T-helper 2 cell treated with Interferon-gamma antibody and Interleukin-4, amounts not matched to agents 5 μg/mL and 100 μg/mL, for 36 hours (primary cell): ENCODE results near the gene IL12RB2.
A peak's percentile ranks its signal among the peaks of the same experiment; 100 is the strongest.
"Not testable (repeated sequence)": the region's sequence is repeated elsewhere in the genome, so short reads cannot be mapped to it uniquely, and the experiment has no call there.

Source experiments
- DNase-seq: peaks from one replicate; pipeline ENCODE4 v3.0.0; 2021; ENCODE audit warnings: low spot score
- H3K27ac Mint-ChIP-seq: one replicate; pipeline ENCODE4 v1.8.0; 2021; ENCODE audit warnings: mild to moderate bottlenecking, mixed read lengths
- H3K27me3 Mint-ChIP-seq: one replicate; pipeline ENCODE4 v1.8.0; 2021; ENCODE audit warnings: low read depth, mixed read lengths
- H3K36me3 Mint-ChIP-seq: one replicate; pipeline ENCODE4 v1.8.0; 2021; ENCODE audit warnings: low read depth, mixed read lengths
- H3K4me1 Mint-ChIP-seq: one replicate; pipeline ENCODE4 v1.8.0; 2021; ENCODE audit warnings: low read depth, mixed read lengths
- H3K4me3 Mint-ChIP-seq: one replicate; pipeline ENCODE4 v1.8.0; 2022; ENCODE audit warnings: mild to moderate bottlenecking, moderate library complexity, mixed read lengths
- H3K9me3 Mint-ChIP-seq: one replicate; pipeline ENCODE4 v1.8.0; 2021; ENCODE audit warnings: mixed read lengths

The IL12RB2 gene

GRCh38 chr1:67377253-67377652 is 69.6 kb downstream of the IL12RB2 start:
- no peaks in the 10 kb centered on the region for H3K27me3 Mint-ChIP-seq
- no peak overlapping the region for H3K4me3 Mint-ChIP-seq
- peaks cover 11% of the 10 kb centered on the region for H3K4me1 Mint-ChIP-seq
- peak overlapping the region; percentile 5 for H3K27ac Mint-ChIP-seq
- H3K36me3 Mint-ChIP-seq: peaks cover 53% of the 10 kb centered on the region
- no peak for DNase-seq
- H3K9me3 Mint-ChIP-seq: peaks cover 11% of the 10 kb centered on the region

- H3K4me1 Mint-ChIP-seq: peaks cover 9% of the 10 kb centered on the region
- peaks cover 71% of the 10 kb centered on the region for H3K36me3 Mint-ChIP-seq
- H3K27ac Mint-ChIP-seq: no peak overlapping the region
- H3K4me3 Mint-ChIP-seq: no peak overlapping the region
- H3K27me3 Mint-ChIP-seq: no peaks in the 10 kb centered on the region
- no peak for DNase-seq
- H3K9me3 Mint-ChIP-seq: peaks cover 41% of the 10 kb centered on the region
Measured at GRCh38 chr1:67381154-67381553, 73.5 kb downstream of the IL12RB2 start.

GRCh38 chr1:67382292-67382691 is 74.6 kb downstream of the IL12RB2 start:
- no peak overlapping the region for H3K4me3 Mint-ChIP-seq
- H3K4me1 Mint-ChIP-seq: peaks cover 4% of the 10 kb centered on the region
- H3K27ac Mint-ChIP-seq: no peak overlapping the region
- no peak for DNase-seq
- H3K9me3 Mint-ChIP-seq: peaks cover 41% of the 10 kb centered on the region
- H3K36me3 Mint-ChIP-seq: peaks cover 66% of the 10 kb centered on the region
- H3K27me3 Mint-ChIP-seq: no peaks in the 10 kb centered on the region

- Mint-ChIP-seq H3K27ac (no peak overlapping the region), H3K4me1 (peaks cover 2% of the 10 kb centered on the region), H3K36me3 (peaks cover 67% of the 10 kb centered on the region), H3K4me3 (no peak overlapping the region), H3K9me3 (peaks cover 41% of the 10 kb centered on the region), H3K27me3 (no peaks in the 10 kb centered on the region)
- no peak for DNase-seq
Measured at GRCh38 chr1:67383999-67384638, 76.4 kb downstream of the IL12RB2 start.

- peaks cover 4% of the 10 kb centered on the region for H3K9me3 Mint-ChIP-seq
- H3K27ac Mint-ChIP-seq: no peak overlapping the region
- no peaks in the 10 kb centered on the region for H3K27me3 Mint-ChIP-seq
- H3K4me1 Mint-ChIP-seq: peaks cover 2% of the 10 kb centered on the region
- no peak for DNase-seq
- peaks cover 44% of the 10 kb centered on the region for H3K36me3 Mint-ChIP-seq
- no peak overlapping the region for H3K4me3 Mint-ChIP-seq
Measured at GRCh38 chr1:67390041-67390887, 82.6 kb downstream of the IL12RB2 start.

GRCh38 chr1:67393240-67393639 is 85.6 kb downstream of the IL12RB2 start:
- H3K27me3 Mint-ChIP-seq: no peaks in the 10 kb centered on the region
- peaks cover 48% of the 10 kb centered on the region for H3K36me3 Mint-ChIP-seq
- H3K4me1 Mint-ChIP-seq: peaks cover 2% of the 10 kb centered on the region
- H3K4me3 Mint-ChIP-seq: no peak overlapping the region
- DNase-seq: no peak
- no peaks in the 10 kb centered on the region for H3K9me3 Mint-ChIP-seq
- H3K27ac Mint-ChIP-seq: no peak overlapping the region

GRCh38 chr1:67393737-67394136 is 86.1 kb downstream of the IL12RB2 start:
- H3K27me3 Mint-ChIP-seq: no peaks in the 10 kb centered on the region
- no peak overlapping the region for H3K4me3 Mint-ChIP-seq
- H3K36me3 Mint-ChIP-seq: peaks cover 50% of the 10 kb centered on the region
- peaks cover 2% of the 10 kb centered on the region for H3K4me1 Mint-ChIP-seq
- no peak overlapping the region for H3K27ac Mint-ChIP-seq
- no peak for DNase-seq
- no peaks in the 10 kb centered on the region for H3K9me3 Mint-ChIP-seq

- H3K36me3 Mint-ChIP-seq: peaks cover 54% of the 10 kb centered on the region
- no peak for DNase-seq
- H3K27me3 Mint-ChIP-seq: no peaks in the 10 kb centered on the region
- no peaks in the 10 kb centered on the region for H3K4me1 Mint-ChIP-seq
- no peak overlapping the region for H3K27ac Mint-ChIP-seq
- no peaks in the 10 kb centered on the region for H3K9me3 Mint-ChIP-seq
- H3K4me3 Mint-ChIP-seq: no peak overlapping the region
Measured at GRCh38 chr1:67394548-67394947, 86.9 kb downstream of the IL12RB2 start.

- Mint-ChIP-seq H3K9me3 (no peaks in the 10 kb centered on the region), H3K27me3 (no peaks in the 10 kb centered on the region), H3K4me3 (no peak overlapping the region), H3K36me3 (peaks cover 40% of the 10 kb centered on the region), H3K27ac (no peak overlapping the region), H3K4me1 (no peaks in the 10 kb centered on the region)
- DNase-seq: no peak
Measured at GRCh38 chr1:67399199-67399993, 91.7 kb downstream of the IL12RB2 start.

- H3K4me1 Mint-ChIP-seq, H3K4me3 Mint-ChIP-seq, H3K27me3 Mint-ChIP-seq, H3K27ac Mint-ChIP-seq, H3K9me3 Mint-ChIP-seq: not testable (repeated sequence)
- H3K36me3 Mint-ChIP-seq: peaks cover 41% of the 10 kb centered on the region
- peak; percentile 62 for DNase-seq
Measured at GRCh38 chr1:67400029-67400786, 92.5 kb downstream of the IL12RB2 start.

- H3K9me3 Mint-ChIP-seq: no peaks in the 10 kb centered on the region
- H3K4me1 Mint-ChIP-seq: peaks cover 2% of the 10 kb centered on the region
- no peaks in the 10 kb centered on the region for H3K27me3 Mint-ChIP-seq
- H3K4me3 Mint-ChIP-seq: no peak overlapping the region
- no peak for DNase-seq
- H3K36me3 Mint-ChIP-seq: peaks cover 45% of the 10 kb centered on the region
- no peak overlapping the region for H3K27ac Mint-ChIP-seq
Measured at GRCh38 chr1:67401443-67401842, 93.8 kb downstream of the IL12RB2 start.

GRCh38 chr1:67404212-67404620 is 96.5 kb downstream of the IL12RB2 start:
- Mint-ChIP-seq H3K9me3 (no peaks in the 10 kb centered on the region), H3K4me1 (peaks cover 2% of the 10 kb centered on the region), H3K4me3 (no peak overlapping the region), H3K36me3 (peaks cover 33% of the 10 kb centered on the region), H3K27me3 (no peaks in the 10 kb centered on the region), H3K27ac (no peak overlapping the region)
- DNase-seq: no peak

- no peak for DNase-seq
- Mint-ChIP-seq H3K27me3 (no peaks in the 10 kb centered on the region), H3K36me3 (peaks cover 40% of the 10 kb centered on the region), H3K4me1 (peaks cover 5% of the 10 kb centered on the region), H3K4me3 (no peak overlapping the region), H3K9me3 (no peaks in the 10 kb centered on the region), H3K27ac (no peak overlapping the region)
Measured at GRCh38 chr1:67405473-67406245, 98.0 kb downstream of the IL12RB2 start.
